H9 (cell line): ENCODE data around the gene NAB2. TPM values are rescaled to one million over a fixed set of nuclear protein-coding genes. Genes with fewer than 3 reads are reported as not detected.

Experiments used
- DNase-seq: peaks from one replicate; pipeline ENCODE4 v3.0.0-alpha.2; 2017
- H2AFZ ChIP-seq: one replicate; pipeline ENCODE4 v1.6.1; 2013; ENCODE audit warnings: mild to moderate bottlenecking, low read length, control low read depth, moderate library complexity
- H2AK5ac ChIP-seq: 2 replicates; pipeline ENCODE4 v1.6.1; 2013; ENCODE audit warnings: low read length, control low read depth, mixed read lengths; ENCODE audit not compliant: insufficient read length
- H2BK120ac ChIP-seq: one replicate; pipeline ENCODE4 v1.6.1; 2013; ENCODE audit warnings: low read depth, mild to moderate bottlenecking, low read length, control low read depth, inconsistent platforms; ENCODE audit not compliant: poor library complexity, severe bottlenecking
- H2BK12ac ChIP-seq: 2 replicates; pipeline ENCODE4 v1.6.1; 2013; ENCODE audit warnings: low read length, control low read depth, mixed read lengths, low read depth; ENCODE audit not compliant: insufficient read length
- H2BK15ac ChIP-seq: 2 replicates; pipeline ENCODE4 v1.6.1; 2013; ENCODE audit warnings: low read depth, low read length, control low read depth
- H2BK20ac ChIP-seq: one replicate; pipeline ENCODE4 v1.6.1; 2013; ENCODE audit warnings: low read depth, mild to moderate bottlenecking, low read length, control low read depth, inconsistent platforms; ENCODE audit not compliant: poor library complexity, severe bottlenecking
- H2BK5ac ChIP-seq: 2 replicates; pipeline ENCODE4 v1.6.1; 2013; ENCODE audit warnings: low read length, control low read depth, mixed read lengths; ENCODE audit not compliant: insufficient read length
- H3K14ac ChIP-seq: 2 replicates; pipeline ENCODE4 v1.6.1; 2013; ENCODE audit warnings: low read length, control low read depth; ENCODE audit not compliant: insufficient read depth
- H3K18ac ChIP-seq: 2 replicates; pipeline ENCODE4 v1.6.1; 2013; ENCODE audit warnings: low read depth, mild to moderate bottlenecking, mixed read lengths, low read length, control low read depth; ENCODE audit not compliant: insufficient read length
- H3K23ac ChIP-seq: 2 replicates; pipeline ENCODE4 v1.6.1; 2013; ENCODE audit warnings: low read length, control low read depth, mixed read lengths, low read depth; ENCODE audit not compliant: insufficient read length
- H3K23me2 ChIP-seq: 2 replicates; pipeline ENCODE4 v1.6.1; 2013; ENCODE audit warnings: low read depth, mild to moderate bottlenecking, mixed read lengths, low read length, control low read depth; ENCODE audit not compliant: insufficient read length, poor library complexity, severe bottlenecking
- H3K27ac ChIP-seq: 2 replicates; pipeline ENCODE4 v1.5.1; 2013; ENCODE audit warnings: low read length, control low read depth, mixed read lengths, low read depth; ENCODE audit not compliant: insufficient read length
- H3K27me3 ChIP-seq: 2 replicates; pipeline ENCODE4 v1.6.1; 2013; ENCODE audit warnings: low read length, control low read depth, inconsistent platforms; ENCODE audit not compliant: insufficient read depth
- H3K4ac ChIP-seq: 2 replicates; pipeline ENCODE4 v1.6.1; 2013; ENCODE audit warnings: low read depth, mild to moderate bottlenecking, control low read depth, inconsistent platforms, low read length, moderate library complexity
- H3K4me1 ChIP-seq: 2 replicates; pipeline ENCODE4 v1.6.1; 2013; ENCODE audit warnings: low read length, control low read depth, inconsistent platforms; ENCODE audit not compliant: insufficient read depth
- H3K4me2 ChIP-seq: 2 replicates; pipeline ENCODE4 v1.6.1; 2013; ENCODE audit warnings: low read length, control low read depth, mixed read lengths; ENCODE audit not compliant: insufficient read length, insufficient read depth
- H3K56ac ChIP-seq: 2 replicates; pipeline ENCODE4 v1.6.1; 2013; ENCODE audit warnings: low read depth, mild to moderate bottlenecking, mixed read lengths, low read length, control low read depth; ENCODE audit not compliant: insufficient read length
- H3K79me1 ChIP-seq: 2 replicates; pipeline ENCODE4 v1.6.1; 2013; ENCODE audit warnings: low read depth, mild to moderate bottlenecking, moderate library complexity, low read length, control low read depth, inconsistent platforms; ENCODE audit not compliant: insufficient read depth, poor library complexity, severe bottlenecking
- H3K79me2 ChIP-seq: 2 replicates; pipeline ENCODE4 v1.6.1; 2013; ENCODE audit warnings: low read length, control low read depth, inconsistent platforms; ENCODE audit not compliant: insufficient read depth
- H3K9ac ChIP-seq: 2 replicates; pipeline ENCODE4 v1.6.1; 2013; ENCODE audit warnings: low read length, control low read depth, mixed read lengths; ENCODE audit not compliant: insufficient read length; ENCODE audit errors: extremely low read depth
- H3K9me3 ChIP-seq: one replicate; pipeline ENCODE4 v1.6.1; 2013; ENCODE audit warnings: low read depth, low read length, inconsistent platforms; ENCODE audit not compliant: control insufficient read depth
- H3T11ph ChIP-seq: one replicate; pipeline ENCODE4 v1.6.1; 2013; ENCODE audit warnings: mild to moderate bottlenecking, low read length, control low read depth, inconsistent platforms
- H4K20me1 ChIP-seq: one replicate; pipeline ENCODE4 v1.6.1; 2013; ENCODE audit not compliant: control insufficient read depth, insufficient read length, insufficient read depth
- H4K5ac ChIP-seq: 2 replicates; pipeline ENCODE4 v1.6.1; 2013; ENCODE audit warnings: low read depth, mild to moderate bottlenecking, mixed read lengths, low read length, control low read depth; ENCODE audit not compliant: insufficient read length
- H4K8ac ChIP-seq: replicated peaks from 2 replicates; pipeline ENCODE4 v1.6.1; 2013; ENCODE audit warnings: low read length, control low read depth, mixed read lengths, low read depth; ENCODE audit not compliant: insufficient read length
- H4K91ac ChIP-seq: 2 replicates; pipeline ENCODE4 v1.6.1; 2013; ENCODE audit warnings: low read depth, mild to moderate bottlenecking, moderate library complexity, mixed read lengths, low read length, control low read depth; ENCODE audit not compliant: insufficient read length
- H3K27ac Mint-ChIP-seq, 3 experiments: 2 replicates in 2 of 3; 3 replicates in 1 of 3; pipeline ENCODE4 v1.8.0; 2020 to 2021; ENCODE audit warnings: mixed read lengths in 3 of 3, mild to moderate bottlenecking in 1 of 3, moderate library complexity in 1 of 3
- H3K27me3 Mint-ChIP-seq: 2 replicates; pipeline ENCODE4 v1.8.0; 2021; ENCODE audit warnings: low read depth, mild to moderate bottlenecking, moderate library complexity, mixed read lengths
- H3K36me3 Mint-ChIP-seq, 3 experiments: 2 replicates in 2 of 3; 3 replicates in 1 of 3; pipeline ENCODE4 v1.8.0; 2020 to 2021; ENCODE audit warnings: low read depth in 3 of 3, mixed read lengths in 3 of 3; ENCODE audit not compliant: insufficient read depth in 1 of 3
- H3K4me1 Mint-ChIP-seq, 2 experiments: 2 replicates each; pipeline ENCODE4 v1.8.0; 2020; ENCODE audit warnings: mixed read lengths in 2 of 2
- H3K4me3 Mint-ChIP-seq, 2 experiments: 2 replicates in 1 of 2; 3 replicates in 1 of 2; pipeline ENCODE4 v1.8.0; 2020 to 2021; ENCODE audit warnings: mild to moderate bottlenecking in 2 of 2, mixed read lengths in 2 of 2, moderate library complexity in 1 of 2
- H3K9me3 Mint-ChIP-seq, 2 experiments: 2 replicates in 1 of 2; 3 replicates in 1 of 2; pipeline ENCODE4 v1.8.0; 2020; ENCODE audit warnings: mild to moderate bottlenecking in 2 of 2, mixed read lengths in 2 of 2, moderate library complexity in 1 of 2
- CTCF ChIP-seq: fragments of 200-600 bp; sonication (generic); conservative IDR thresholded peaks from 3 replicates; pipeline ENCODE4 v1.8.0; 2021; ENCODE audit warnings: antibody characterized with exemption, mild to moderate bottlenecking
- WGBS: extraction: QIAGEN DNeasy Blood & Tissue Kit; methylation state at CpG from one replicate; pipeline ENCODE4 v1.1.7; 2013; ENCODE audit warnings: missing lambda C conversion rate, low lambda C conversion rate, mixed read lengths; ENCODE audit not compliant: insufficient read length; ENCODE audit errors: extremely low coverage; 5-methylcytosine and 5-hydroxymethylcytosine counted together
- total RNA-seq: library from RNA; stranded (reverse); gene quantifications from 2 replicates; pipeline ENCODE4 v1.2.1, GENCODE V29; 2021

The NAB2 gene
- total RNA-seq, 1 experiment from 2014 or later: 67.8 TPM

GRCh38 chr12:57049119-57049446 lies 39.8 kb upstream of the NAB2 start:
- H3K9ac ChIP-seq: no peak overlapping the region
- H3K56ac ChIP-seq: no peak overlapping the region
- H4K5ac ChIP-seq: no peak overlapping the region
- no peak overlapping the region for H2AFZ ChIP-seq
- no peak overlapping the region for H2BK15ac ChIP-seq
- no peak overlapping the region for H3K27ac ChIP-seq
- no peaks in the 10 kb centered on the region for H3K79me1 ChIP-seq
- H3K27ac Mint-ChIP-seq: no peak overlapping the region
- H3K36me3 Mint-ChIP-seq: peaks cover 2 to 7% (median 4%) of the 10 kb centered on the region in 3 experiments; a peak in 5 of 7 replicates
- no peaks in the 10 kb centered on the region for H3K4me1 ChIP-seq
- H3K23ac ChIP-seq: no peak overlapping the region
- H3K4me2 ChIP-seq: no peak overlapping the region
- peaks cover 3 to 13% of the 10 kb centered on the region in 2 experiments for H3K4me1 Mint-ChIP-seq
- H3K4ac ChIP-seq: no peak overlapping the region
- H3K23me2 ChIP-seq: no peaks in the 10 kb centered on the region
- H3K14ac ChIP-seq: no peak overlapping the region
- no peak overlapping the region for H2BK20ac ChIP-seq
- H2AK5ac ChIP-seq: no peak overlapping the region
- no peak overlapping the region for H3T11ph ChIP-seq
- H4K20me1 ChIP-seq: no peaks in the 10 kb centered on the region
- DNase-seq: no peak
- no peak overlapping the region for H3K4me3 Mint-ChIP-seq
- WGBS: no CpG with 5 or more reads among the region's 4 CpGs
- H4K8ac ChIP-seq: no peak overlapping the region
- no peaks in the 10 kb centered on the region for H3K27me3 ChIP-seq
- no peak for TF ChIP-seq CTCF
- H3K18ac ChIP-seq: no peak overlapping the region
- peaks cover 2% of the 10 kb centered on the region for H3K27me3 Mint-ChIP-seq
- H2BK120ac ChIP-seq: no peak overlapping the region
- H2BK12ac ChIP-seq: no peak overlapping the region
- H3K9me3 Mint-ChIP-seq: no peaks in the 10 kb centered on the region
- no peak overlapping the region for H2BK5ac ChIP-seq
- no peaks in the 10 kb centered on the region for H3K9me3 ChIP-seq
- H4K91ac ChIP-seq: no peak overlapping the region
- H3K79me2 ChIP-seq: no peaks in the 10 kb centered on the region
